ENCODE results near the gene EDN1. TPM values are rescaled to one million over a fixed set of nuclear protein-coding genes. Genes with fewer than 3 reads are reported as not detected.

EDN1 gene
- total RNA-seq (10 to 100 TPM in 1 of 9 donors, 1 to 10 TPM in 8; 1.0 to 11.6 (median 3.2) TPM), polyA plus RNA-seq (1 to 10 TPM; 4.1 to 6.9 TPM)
- long read RNA-seq, donor 1, partial matches to known transcripts: 0 of 2 reads
- long read RNA-seq, donor 1, other reads (novel, unspliced or antisense): 1 of 2 reads
- long read RNA-seq, donor 2, partial matches to known transcripts: 1 of 4 reads
- long read RNA-seq, donor 2, other reads (novel, unspliced or antisense): 1 of 4 reads
- long read RNA-seq, donor 3, partial matches to known transcripts: 0 of 1 reads
- long read RNA-seq, donor 3, other reads (novel, unspliced or antisense): 1 of 1 reads

- ATAC-seq: peak; percentile 78 to 95 (median 91)
These were observed at the start of gene EDN1 for GRCh38 chr6:12289933-12290820. Gene EDN1 (plus strand): TSS chr6:12290361. CDS start chr6:12290630, 269 bp downstream.

GRCh38 chr6:12241493-12242175 lies 48.5 kb upstream of the EDN1 start:
- ATAC-seq: peak in 1 of 4 donors; percentile 61

More at GRCh38 chr6:12289933-12290820, at the start of gene EDN1:
- DNase-seq: peak; percentile 72 to 86 (median 80)
- Histone ChIP-seq H3K36me3 (peaks cover 0 to 8% (median 0%) of the 10 kb centered on the region in 9 donors), H3K27ac (peak within 1 kb of the TSS in 11 of 12 donors; percentile 13 to 74 (median 41)), H3K9me3 (no peaks in the 10 kb centered on the region), H3K27me3 (peaks cover 0 to 15% (median 4%) of the 10 kb centered on the region in 9 donors), H3K4me1 (peaks cover 0 to 27% (median 9%) of the 10 kb centered on the region in 12 donors), H3K4me3 (peak within 1 kb of the TSS; percentile 1 to 62 (median 50))
- 1% methylated on average over 25 to 38 of the region's 38 CpGs for WGBS, 4 donors
- intact Hi-C loops (cut with DNase I): loop anchor here (1.0 to 10.0 kb wide), 14 partner anchors 105 to 1195 kb away; partner anchors contain the start of gene GFOD1 (in 1 of the 10)
- peak; percentile 27 to 66 (median 42) for TF ChIP-seq CTCF (IDR thresholded peaks at IDR 0.05)
- TF ChIP-seq POLR2A (IDR thresholded peaks at IDR 0.05): peak in 1 of 2 donors; percentile 67

GRCh38 chr6:12243169-12243568 lies 47.0 kb upstream of the EDN1 start:
- Histone ChIP-seq H3K27ac (no peak overlapping the region), H3K4me3 (no peak overlapping the region), H3K9me3 (no peaks in the 10 kb centered on the region), H3K27me3 (peaks cover 0 to 5% (median 0%) of the 10 kb centered on the region in 9 donors), H3K36me3 (no peaks in the 10 kb centered on the region), H3K4me1 (peaks cover 0 to 20% (median 0%) of the 10 kb centered on the region in 12 donors)
- ATAC-seq (no peak), DNase-seq (no peak)
- WGBS, 4 donors: 92 to 95% (median 94%) methylated on average over 2 of the region's 2 CpGs
- intact Hi-C loops (cut with DNase I): no loop called here
- no peak for TF ChIP-seq CTCF (IDR thresholded peaks at IDR 0.05)
- no peak for TF ChIP-seq POLR2A (IDR thresholded peaks at IDR 0.05)

More at GRCh38 chr6:12241493-12242175, 48.5 kb upstream of the EDN1 start:
- TF ChIP-seq POLR2A (IDR thresholded peaks at IDR 0.05) (no peak), CTCF (IDR thresholded peaks at IDR 0.05) (no peak)
- Histone ChIP-seq H3K36me3 (no peaks in the 10 kb centered on the region), H3K27ac (no peak overlapping the region), H3K4me1 (peaks cover 0 to 20% (median 0%) of the 10 kb centered on the region in 12 donors), H3K9me3 (no peaks in the 10 kb centered on the region), H3K27me3 (peaks cover 0 to 5% (median 0%) of the 10 kb centered on the region in 9 donors), H3K4me3 (no peak overlapping the region)
- no peak for DNase-seq
- intact Hi-C loops (cut with DNase I): no loop called here
- WGBS, 4 donors: 63 to 83% (median 78%) methylated on average over 3 of the region's 3 CpGs
